ENCODE results near the gene CBX2. TPM values are rescaled to one million over a fixed set of nuclear protein-coding genes. Genes with fewer than 3 reads are reported as not detected.

The CBX2 gene
- total and polyA plus RNA-seq, 2 of the 4 experiments (the other 2 are of a cell fraction): 2.0 to 3.2 TPM

- Histone ChIP-seq H3K4me1 (ENCODE audit: control insufficient read depth, insufficient read depth, low read length) (peaks cover 5% of the 10 kb centered on the region; the same call in 1 of the 2 replicates), H3K56ac (ENCODE audit: extremely low read depth, insufficient read depth, low read length) (no peak overlapping the region; the same call in 1 of the 2 replicates), H3K18ac (ENCODE audit: low read depth, low read length) (no peak overlapping the region), H4K8ac (ENCODE audit: low read depth in 2 of 2, low read length in 2 of 2) (no peak overlapping the region), H2AK9ac (replicated peaks; ENCODE audit: low read depth, low read length, poor library complexity) (no peak overlapping the region), H3K27ac (ENCODE audit: insufficient read depth, low read length) (no peak overlapping the region), H3K27me3 (ENCODE audit: control insufficient read depth, insufficient read depth, low read length) (peaks cover 32% of the 10 kb centered on the region), H3K79me1 (ENCODE audit: low read depth in 1 of 2, low read length in 2 of 2) (no peaks in the 10 kb centered on the region), H2BK5ac (ENCODE audit: low read depth, low read length, poor library complexity, severe bottlenecking) (no peak overlapping the region), H3K4me2 (ENCODE audit: low read depth, low read length) (no peak overlapping the region), H3K4ac (ENCODE audit: low read depth, low read length) (no peak overlapping the region), H3K9me1 (ENCODE audit: insufficient read depth, low read length) (peaks cover 16% of the 10 kb centered on the region), H4K5ac (ENCODE audit: low read depth, low read length) (no peak overlapping the region), H4K20me1 (ENCODE audit: insufficient read depth, low read length) (no peaks in the 10 kb centered on the region), H2AK5ac (ENCODE audit: low read depth, low read length) (no peak overlapping the region), H2AFZ (replicated peaks; ENCODE audit: low read length, poor library complexity) (no peak overlapping the region), H3K36me3 (ENCODE audit: control insufficient read depth, insufficient read depth, low read length) (no peaks in the 10 kb centered on the region), H3K23ac (ENCODE audit: low read depth, low read length) (no peak overlapping the region), H3K14ac (replicated peaks; ENCODE audit: low read depth, low read length) (no peak overlapping the region), H2BK15ac (ENCODE audit: low read depth, low read length) (no peak overlapping the region), H2BK20ac (ENCODE audit: low read depth, low read length) (no peak overlapping the region), H3K9ac (ENCODE audit: low read depth, low read length) (no peak overlapping the region), H3K4me3 (ENCODE audit: insufficient read depth, low read depth, low read length) (no peak overlapping the region), H3K9me3 (ENCODE audit: control insufficient read depth, insufficient read depth, low read length) (no peaks in the 10 kb centered on the region), H2BK120ac (ENCODE audit: low read depth, low read length) (no peak overlapping the region), H4K91ac (ENCODE audit: insufficient read depth, low read depth, low read length) (no peak overlapping the region)
- DNase-seq (no peak), ATAC-seq (ENCODE audit: low read depth) (no peak)
- BruUV-seq (replicated peaks): no TSS peak
- intact Hi-C loops (cut with micrococcal nuclease): no loop called here
- dilution Hi-C loops (cut with HindIII; ENCODE audit: low sequenced_read_pairs, unreplicated experiment): no loop called here
- in situ Hi-C loops (cut with MboI; ENCODE audit: low sequenced_read_pairs): no loop called here
- POLR2A ChIA-PET (ENCODE audit: unreplicated experiment): no interaction called here
- CTCF ChIA-PET: no interaction called here
- WGBS, 2 experiments (ENCODE audit: extremely low coverage in 2 of 2, insufficient read length in 1 of 2): 70% methylated on average over 3 of the region's 17 CpGs; no CpG with 5 or more reads in 1 of the 2 experiments
- TF ChIP-seq POLR2A (IDR thresholded peaks at IDR 0.05; ENCODE audit: low read depth, low read length) (no peak), CHD1 (IDR thresholded peaks at IDR 0.05; ENCODE audit: low read depth, low read length) (no peak), MAFK (IDR thresholded peaks at IDR 0.05; ENCODE audit: low read depth, low read length) (no peak), BHLHE40 (IDR thresholded peaks at IDR 0.05; ENCODE audit: low read depth, low read length) (no peak), NFE2L2 (IDR thresholded peaks at IDR 0.05; ENCODE audit: low read depth, low read length) (no peak), SMC3 (IDR thresholded peaks at IDR 0.05; ENCODE audit: low read depth, low read length) (no peak), RAD21 (IDR thresholded peaks at IDR 0.05; ENCODE audit: low read length) (no peak), CTCF (conservative IDR thresholded peaks at IDR 0.05; ENCODE audit: low read depth, low read length) (no peak), MXI1 (IDR thresholded peaks at IDR 0.05; ENCODE audit: borderline replicate concordance, low read depth, low read length) (no peak), ELK1 (IDR thresholded peaks at IDR 0.05; ENCODE audit: borderline replicate concordance, low read depth, low read length) (no peak), MAZ (IDR thresholded peaks at IDR 0.05; ENCODE audit: borderline replicate concordance, low read depth, low read length) (no peak)
Observed at GRCh38 chr17:79822583-79823124, 44.7 kb downstream of the CBX2 start.
